GM12878 (cell line): ENCODE measurements around the gene WDR43.

Source experiments
- BACH1 ChIP-seq: fragments of 450-650 bp; IDR thresholded peaks from 2 replicates; pipeline ENCODE4 v1.6.1; 2017; ENCODE audit warnings: mild to moderate bottlenecking, borderline replicate concordance
- FOXK2 ChIP-seq: fragments of 450-650 bp; IDR thresholded peaks from 2 replicates; pipeline ENCODE4 v1.6.1; 2017; ENCODE audit warnings: mild to moderate bottlenecking, moderate library complexity
- KDM1A ChIP-seq: fragments of 200-600 bp; sonication (generic); IDR thresholded peaks from 2 replicates; pipeline ENCODE4 v1.6.1; 2016; ENCODE audit warnings: borderline replicate concordance
- MAX ChIP-seq: IDR thresholded peaks from 2 replicates; pipeline ENCODE4 v1.6.1; 2012; ENCODE audit warnings: low read depth, low read length, improper control_type of control experiment
- NFYB ChIP-seq: IDR thresholded peaks from 2 replicates; pipeline ENCODE4 v1.6.1; 2011; ENCODE audit warnings: low read depth, mild to moderate bottlenecking, low read length, improper control_type of control experiment, moderate library complexity; ENCODE audit not compliant: insufficient read depth
- PBX3 ChIP-seq: IDR thresholded peaks from 2 replicates; pipeline ENCODE4 v1.6.1; 2011; ENCODE audit warnings: mild to moderate bottlenecking, low read depth, low read length, moderate library complexity; ENCODE audit not compliant: insufficient replicate concordance
- POLR2A ChIP-seq: IDR thresholded peaks from 2 replicates; pipeline ENCODE4 v1.6.1; 2011; ENCODE audit warnings: low read depth, mild to moderate bottlenecking, low read length
- RAD21 ChIP-seq: IDR thresholded peaks from 2 replicates; pipeline ENCODE4 v1.6.1; 2011; ENCODE audit warnings: mild to moderate bottlenecking, low read depth, low read length, moderate library complexity; ENCODE audit not compliant: insufficient read depth
- REST ChIP-seq: IDR thresholded peaks from 2 replicates; pipeline ENCODE4 v1.6.1; 2012; ENCODE audit warnings: mild to moderate bottlenecking, low read depth, low read length
- YY1 ChIP-seq: IDR thresholded peaks from 2 replicates; pipeline ENCODE4 v1.6.1; 2011; ENCODE audit warnings: low read depth, mild to moderate bottlenecking, low read length
- ZNF24 ChIP-seq: fragments of 450-650 bp; IDR thresholded peaks from 2 replicates; pipeline ENCODE4 v1.6.1; 2017; ENCODE audit warnings: antibody characterized with exemption, mild to moderate bottlenecking
- TF ChIP-seq, protein P1 (sequence below), 3 experiments: IDR thresholded peaks in 2 of 3; conservative IDR thresholded peaks in 1 of 3; 2 replicates each; pipeline ENCODE4 v1.5.1; 2011; ENCODE audit warnings: low read depth in 3 of 3, low read length in 3 of 3, mild to moderate bottlenecking in 3 of 3, control low read depth in 2 of 3, moderate library complexity in 2 of 3, inconsistent platforms in 1 of 3, mixed read lengths in 1 of 3; ENCODE audit not compliant: control insufficient read depth in 2 of 3, insufficient read depth in 1 of 3; ENCODE audit errors: extremely low read depth in 1 of 3
- TF ChIP-seq, protein P2 (sequence below): fragments of 450-650 bp; IDR thresholded peaks from 2 replicates; pipeline ENCODE4 v1.6.1; 2017; ENCODE audit warnings: mild to moderate bottlenecking

GRCh38 chr2:28927469-28927868 is 33.0 kb downstream of the WDR43 start:
- TF ChIP-seq, protein P1, sequence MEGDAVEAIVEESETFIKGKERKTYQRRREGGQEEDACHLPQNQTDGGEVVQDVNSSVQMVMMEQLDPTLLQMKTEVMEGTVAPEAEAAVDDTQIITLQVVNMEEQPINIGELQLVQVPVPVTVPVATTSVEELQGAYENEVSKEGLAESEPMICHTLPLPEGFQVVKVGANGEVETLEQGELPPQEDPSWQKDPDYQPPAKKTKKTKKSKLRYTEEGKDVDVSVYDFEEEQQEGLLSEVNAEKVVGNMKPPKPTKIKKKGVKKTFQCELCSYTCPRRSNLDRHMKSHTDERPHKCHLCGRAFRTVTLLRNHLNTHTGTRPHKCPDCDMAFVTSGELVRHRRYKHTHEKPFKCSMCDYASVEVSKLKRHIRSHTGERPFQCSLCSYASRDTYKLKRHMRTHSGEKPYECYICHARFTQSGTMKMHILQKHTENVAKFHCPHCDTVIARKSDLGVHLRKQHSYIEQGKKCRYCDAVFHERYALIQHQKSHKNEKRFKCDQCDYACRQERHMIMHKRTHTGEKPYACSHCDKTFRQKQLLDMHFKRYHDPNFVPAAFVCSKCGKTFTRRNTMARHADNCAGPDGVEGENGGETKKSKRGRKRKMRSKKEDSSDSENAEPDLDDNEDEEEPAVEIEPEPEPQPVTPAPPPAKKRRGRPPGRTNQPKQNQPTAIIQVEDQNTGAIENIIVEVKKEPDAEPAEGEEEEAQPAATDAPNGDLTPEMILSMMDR (IDR thresholded peaks at IDR 0.05 in 2 of 3, conservative IDR thresholded peaks at IDR 0.05 in 1 of 3; ENCODE audit: control insufficient read depth in 2 of 3, extremely low read depth in 1 of 3, insufficient read depth in 1 of 3, low read depth in 3 of 3, low read length in 3 of 3), result no peak
- no peak for TF ChIP-seq POLR2A
- TF ChIP-seq MAX, result no peak
- no peak for TF ChIP-seq NFYB
- TF ChIP-seq BACH1, result no peak
- TF ChIP-seq PBX3, result no peak
- TF ChIP-seq, protein P2, sequence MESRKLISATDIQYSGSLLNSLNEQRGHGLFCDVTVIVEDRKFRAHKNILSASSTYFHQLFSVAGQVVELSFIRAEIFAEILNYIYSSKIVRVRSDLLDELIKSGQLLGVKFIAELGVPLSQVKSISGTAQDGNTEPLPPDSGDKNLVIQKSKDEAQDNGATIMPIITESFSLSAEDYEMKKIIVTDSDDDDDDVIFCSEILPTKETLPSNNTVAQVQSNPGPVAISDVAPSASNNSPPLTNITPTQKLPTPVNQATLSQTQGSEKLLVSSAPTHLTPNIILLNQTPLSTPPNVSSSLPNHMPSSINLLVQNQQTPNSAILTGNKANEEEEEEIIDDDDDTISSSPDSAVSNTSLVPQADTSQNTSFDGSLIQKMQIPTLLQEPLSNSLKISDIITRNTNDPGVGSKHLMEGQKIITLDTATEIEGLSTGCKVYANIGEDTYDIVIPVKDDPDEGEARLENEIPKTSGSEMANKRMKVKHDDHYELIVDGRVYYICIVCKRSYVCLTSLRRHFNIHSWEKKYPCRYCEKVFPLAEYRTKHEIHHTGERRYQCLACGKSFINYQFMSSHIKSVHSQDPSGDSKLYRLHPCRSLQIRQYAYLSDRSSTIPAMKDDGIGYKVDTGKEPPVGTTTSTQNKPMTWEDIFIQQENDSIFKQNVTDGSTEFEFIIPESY, result no peak
- TF ChIP-seq REST, result no peak
- no peak for TF ChIP-seq FOXK2
- no peak for TF ChIP-seq ZNF24
- no peak for TF ChIP-seq KDM1A
- TF ChIP-seq RAD21, result no peak
- no peak for TF ChIP-seq YY1
